Fibroblast of pulmonary artery (primary cell): ENCODE measurements around the gene MACC1.
"Not testable (repeated sequence)": the region's sequence is repeated elsewhere in the genome, so short reads cannot be mapped to it uniquely, and the experiment has no call there.

Source experiments
- DNase-seq: peaks from one replicate; pipeline ENCODE4 v3.0.0-alpha.2; 2010; ENCODE audit warnings: low read depth
- H3K4me3 ChIP-seq: replicated peaks from 2 replicates; pipeline ENCODE4 v1.5.1; 2011; ENCODE audit warnings: low read depth, mild to moderate bottlenecking, control low read depth, low read length, moderate library complexity
- CTCF ChIP-seq: IDR thresholded peaks from 2 replicates; pipeline ENCODE4 v1.5.1; 2011; ENCODE audit warnings: mild to moderate bottlenecking, control low read depth, low read length, inconsistent platforms; ENCODE audit errors: missing control alignments

The MACC1 gene

DNA sequence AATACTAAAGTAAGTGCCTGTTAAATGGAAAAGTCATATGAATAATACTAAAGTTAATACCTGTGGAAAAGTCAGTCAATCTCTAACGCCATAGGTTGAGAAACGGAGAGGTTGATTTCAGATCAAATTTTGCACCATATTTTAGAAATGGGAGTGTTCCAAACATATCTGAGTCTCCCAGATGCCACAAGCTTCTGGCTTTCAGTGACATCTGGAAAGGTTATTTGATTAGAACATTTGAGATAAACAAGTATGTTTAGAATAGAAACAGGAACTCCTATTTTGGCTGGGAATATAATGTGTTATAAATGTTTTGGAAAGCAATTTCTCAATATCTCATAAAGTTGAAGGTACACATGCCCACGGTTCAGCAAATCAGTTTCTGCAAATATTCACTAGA is 5.8 kb downstream of the MACC1 start:
- no peak overlapping the region for H3K4me3 ChIP-seq
- DNase-seq: no peak
- no peak for TF ChIP-seq CTCF

DNA sequence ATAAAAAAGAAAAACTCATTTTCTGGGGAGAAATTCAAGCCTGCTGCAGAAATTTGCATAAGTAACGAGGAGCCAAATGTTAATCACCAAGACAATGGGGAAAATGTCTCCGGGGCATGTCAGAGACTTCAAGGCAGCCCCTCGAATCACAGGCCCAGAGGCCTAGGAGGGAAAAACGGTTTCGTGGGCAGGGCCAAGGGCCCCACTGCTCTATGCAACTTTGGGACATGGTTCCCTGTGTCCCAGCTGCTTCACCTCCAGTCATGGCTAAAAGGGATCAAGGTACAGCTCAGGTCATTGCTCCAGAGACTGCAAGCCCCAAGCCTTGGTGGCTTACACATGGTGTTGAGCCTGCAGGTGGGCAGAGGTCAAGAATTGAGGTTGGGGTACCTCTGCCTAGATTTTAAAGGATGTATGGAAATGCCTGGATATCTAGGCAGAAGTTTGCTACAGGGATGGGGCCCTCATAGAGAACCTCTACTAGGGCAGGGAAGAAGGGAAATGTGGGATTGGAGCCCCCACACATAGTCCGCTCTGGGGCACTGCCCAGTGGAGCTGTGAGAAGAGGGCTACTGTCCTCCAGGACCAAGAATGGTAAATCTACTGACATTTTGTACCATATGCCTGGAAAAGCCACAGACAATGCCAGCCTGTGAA is 8.4 kb downstream of the MACC1 start:
- TF ChIP-seq CTCF: no peak
- no peak overlapping the region for H3K4me3 ChIP-seq
- no peak for DNase-seq

DNA sequence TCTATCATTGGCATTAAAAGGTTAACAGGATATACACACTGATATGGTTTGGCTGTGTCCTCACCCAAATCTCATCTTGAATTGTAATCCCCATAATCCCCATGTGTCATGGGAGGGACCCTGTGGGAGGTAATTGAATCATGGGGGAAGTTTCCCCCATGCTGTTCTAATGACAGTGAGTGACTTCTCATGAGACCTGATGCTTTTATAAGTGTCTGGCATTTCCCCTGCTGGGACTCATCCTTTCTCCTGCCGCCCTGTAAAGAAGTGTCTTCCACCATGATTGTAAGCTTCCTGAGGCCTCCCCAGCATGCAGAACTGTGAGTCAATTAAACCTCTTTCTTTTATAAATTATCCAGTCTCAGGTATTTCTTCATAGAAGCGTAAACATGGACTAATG is 9.4 kb downstream of the MACC1 start:
- not testable (repeated sequence) for DNase-seq, H3K4me3 ChIP-seq

DNA sequence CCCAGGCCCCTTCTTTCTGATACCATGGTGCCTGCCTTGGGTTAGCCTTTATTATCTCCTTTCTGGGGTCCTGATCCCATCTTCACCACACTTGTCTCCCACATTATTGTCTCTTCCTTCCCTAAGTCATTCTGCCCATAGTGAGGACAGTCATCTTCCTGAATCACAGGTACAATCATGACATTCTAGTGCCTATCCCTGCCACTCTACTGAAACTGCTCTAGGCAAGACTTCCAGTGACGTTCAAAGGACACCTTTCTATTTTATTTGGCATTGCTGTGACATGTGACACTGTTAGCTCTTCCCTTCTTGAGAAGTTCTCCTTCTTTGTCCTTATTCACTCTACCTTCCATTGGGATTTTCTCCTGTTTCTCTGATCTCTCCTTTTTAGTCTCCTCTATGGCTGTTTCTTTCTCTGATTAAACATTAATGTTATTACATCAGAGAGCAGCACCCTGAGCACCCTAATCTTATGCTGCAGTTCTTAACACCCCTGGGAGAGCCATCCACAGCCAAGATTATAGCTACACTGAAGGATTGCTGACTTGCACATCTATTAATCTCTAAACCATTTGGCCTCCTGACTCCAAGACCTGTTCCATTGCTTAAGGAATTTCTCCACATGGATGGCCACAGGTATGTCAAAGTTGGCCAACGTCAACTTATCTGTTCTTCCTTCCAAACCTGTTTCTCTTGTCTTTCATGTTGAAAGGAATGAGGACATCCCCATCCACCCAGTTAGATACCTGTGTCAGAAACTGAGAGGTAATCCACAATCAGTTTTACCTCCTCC is 10.9 kb downstream of the MACC1 start:
- no peak for DNase-seq
- TF ChIP-seq CTCF: no peak
- H3K4me3 ChIP-seq: no peak overlapping the region

GRCh38 chr7:20203316-20203715 is 13.9 kb downstream of the MACC1 start:
- H3K4me3 ChIP-seq: no peak overlapping the region
- no peak for DNase-seq
- no peak for TF ChIP-seq CTCF

- no peak for DNase-seq
- no peak for TF ChIP-seq CTCF
- no peak overlapping the region for H3K4me3 ChIP-seq
Observed at GRCh38 chr7:20201380-20201779, 15.8 kb downstream of the MACC1 start.

DNA sequence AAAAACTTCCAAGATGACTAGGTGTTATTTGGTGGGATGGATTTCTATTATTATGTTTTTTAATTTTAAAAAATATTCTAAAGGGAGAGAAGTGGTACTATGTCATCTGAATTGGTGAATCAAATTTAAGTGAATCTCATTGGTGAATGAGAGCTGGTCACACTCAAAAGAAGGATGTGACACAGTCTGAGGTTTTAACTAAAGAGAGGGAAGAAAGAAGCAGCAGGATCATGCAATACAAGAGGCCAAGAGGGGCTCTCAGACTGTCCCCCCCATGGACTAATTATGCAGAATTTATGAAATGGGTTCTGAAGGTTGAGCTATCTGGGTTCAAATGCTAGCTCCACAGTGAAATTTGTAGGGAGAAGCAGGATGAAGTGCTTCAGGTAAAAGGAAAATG is 16.2 kb downstream of the MACC1 start:
- DNase-seq: no peak
- H3K4me3 ChIP-seq: no peak overlapping the region
- TF ChIP-seq CTCF: no peak
